ENCODE data around the gene GREM2.

Gene GREM2

GRCh38 chr1:240445369-240445768, 166.6 kb downstream of the GREM2 start:
- no peak for DNase-seq (ENCODE audit: low spot score)

GRCh38 chr1:240441669-240442068, 170.3 kb downstream of the GREM2 start:
- no peak for DNase-seq (ENCODE audit: low spot score)

Data from hematopoietic multipotent progenitor cell treated with erythropoietin and hydrocortisone succinate and interleukin-3 and kit ligand, for 15 days (in vitro differentiated cells).